Measurements from ENCODE around the gene SBNO2.
A peak's percentile ranks its signal among the peaks of the same experiment; 100 is the strongest.
"Not testable (repeated sequence)": the region's sequence is repeated elsewhere in the genome, so short reads cannot be mapped to it uniquely, and the experiment has no call there.

SBNO2 gene

DNA sequence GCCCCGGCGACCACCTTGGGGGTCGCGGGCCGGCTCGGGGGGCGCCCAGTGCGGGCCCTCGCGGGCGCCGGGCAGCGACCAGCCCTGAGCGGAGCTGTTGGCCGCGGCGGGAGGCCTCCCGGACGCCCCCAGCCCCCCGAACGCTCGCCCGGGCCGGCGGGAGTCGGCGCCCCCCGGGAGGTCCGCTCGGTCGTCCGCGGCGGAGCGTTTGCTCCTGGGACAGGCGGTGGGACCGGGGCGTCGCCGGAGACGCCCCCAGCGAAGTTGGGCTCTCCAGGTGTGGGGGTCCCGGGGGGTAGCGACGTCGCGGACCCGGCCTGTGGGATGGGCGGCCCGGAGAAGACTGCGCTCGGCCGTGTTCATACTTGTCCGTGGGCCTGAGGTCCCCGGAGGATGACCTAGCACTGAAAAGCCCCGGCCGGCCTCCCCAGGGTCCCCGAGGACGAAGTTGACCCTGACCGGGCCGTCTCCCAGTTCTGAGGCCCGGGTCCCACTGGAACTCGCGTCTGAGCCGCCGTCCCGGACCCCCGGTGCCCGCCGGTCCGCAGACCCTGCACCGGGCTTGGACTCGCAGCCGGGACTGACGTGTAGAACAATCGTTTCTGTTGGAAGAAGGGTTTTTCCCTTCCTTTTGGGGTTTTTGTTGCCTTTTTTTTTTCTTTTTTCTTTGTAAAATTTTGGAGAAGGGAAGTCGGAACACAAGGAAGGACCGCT lies 32.2 kb upstream of the SBNO2 start:
- DNase-seq = no peak

DNA sequence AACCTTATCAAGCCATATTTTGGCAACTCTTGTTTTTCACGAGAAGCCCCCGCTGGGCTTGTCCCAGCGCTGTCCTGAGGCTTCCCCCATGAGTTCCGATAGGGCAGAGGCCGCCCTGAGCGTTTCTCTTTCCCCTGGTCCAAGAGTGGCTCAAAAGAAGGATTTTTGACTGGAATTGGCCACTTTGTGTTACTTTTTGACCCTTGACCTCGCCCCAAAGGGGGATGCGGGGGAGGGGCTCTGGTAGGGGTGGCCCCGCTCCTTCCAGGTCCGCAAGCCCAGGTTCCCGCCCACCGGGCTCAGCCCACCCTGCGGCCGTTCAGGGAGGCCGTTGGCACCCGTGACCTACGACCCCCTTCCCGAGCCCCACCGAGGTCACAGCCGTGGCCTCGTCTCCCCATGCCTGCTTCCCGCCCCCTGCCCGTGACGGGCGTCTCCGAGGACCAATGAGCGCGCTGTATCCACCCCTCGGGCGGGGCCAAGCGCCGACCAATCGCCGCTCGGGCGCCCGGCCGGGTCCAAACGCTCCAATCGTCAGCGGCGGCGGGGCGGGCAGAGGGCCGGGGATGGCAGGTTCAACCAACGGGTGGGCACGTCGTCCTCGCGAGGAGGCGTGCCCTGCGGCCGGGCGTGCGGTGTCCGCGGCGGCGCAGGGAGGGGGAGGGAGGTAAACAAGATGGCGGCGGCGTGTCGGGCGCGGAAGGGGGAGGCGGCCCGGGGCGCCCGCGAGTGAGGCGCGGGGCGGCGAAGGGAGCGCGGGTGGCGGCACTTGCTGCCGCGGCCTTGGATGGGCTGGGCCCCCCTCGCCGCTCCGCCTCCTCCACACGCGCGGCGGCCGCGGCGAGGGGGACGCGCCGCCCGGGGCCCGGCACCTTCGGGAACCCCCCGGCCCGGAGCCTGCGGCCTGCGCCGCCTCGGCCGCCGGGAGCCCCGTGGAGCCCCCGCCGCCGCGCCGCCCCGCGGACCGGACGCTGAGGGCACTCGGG lies 31.3 kb upstream of the SBNO2 start, which contains the start of gene STK11:
STK11 (plus strand) TSS at position 665 of the 986 bp plus-strand sequence. CDS start 1,136 bp downstream, outside the sequence.
- DNase-seq = peak; percentile 97 to 99

DNA sequence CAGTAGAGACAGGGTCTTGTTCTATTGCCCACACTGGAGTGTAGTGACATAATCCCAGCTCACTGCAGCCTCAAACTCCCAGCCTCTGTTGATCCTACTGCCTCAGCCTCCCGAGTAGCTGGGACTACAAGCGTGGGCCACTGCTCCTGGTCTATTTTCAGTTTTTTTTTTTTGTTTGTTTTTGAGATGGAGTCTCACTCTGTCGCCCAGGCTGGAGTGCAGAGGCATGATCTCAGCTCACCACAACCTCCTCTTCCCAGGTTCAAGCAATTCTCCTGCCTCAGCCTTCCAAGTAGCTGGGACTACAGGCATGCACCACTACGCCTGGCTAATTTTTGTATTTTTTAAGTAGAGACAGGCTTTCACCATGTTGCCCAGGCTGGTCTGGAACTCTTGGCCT lies 26.5 kb upstream of the SBNO2 start:
- DNase-seq = not testable (repeated sequence)

DNA sequence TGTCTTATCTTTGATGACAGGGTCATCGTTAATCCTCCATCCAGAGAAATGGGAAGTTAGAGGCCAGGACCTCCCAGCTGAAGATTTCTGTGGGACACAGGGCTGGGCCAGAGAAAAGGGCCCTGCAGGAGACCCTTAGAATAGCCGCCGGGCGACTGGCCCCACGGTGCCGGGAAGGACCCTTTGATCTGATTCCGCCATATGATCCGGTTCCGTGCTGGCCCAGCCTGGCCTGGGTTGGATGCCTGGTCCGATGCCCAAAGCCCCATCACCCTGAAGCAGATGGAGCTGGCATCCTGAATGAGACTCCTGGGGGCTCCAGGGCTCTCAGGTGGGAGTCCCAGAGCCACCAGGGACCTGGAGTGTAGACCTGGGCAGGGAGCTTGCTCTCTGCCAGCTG lies 25.5 kb upstream of the SBNO2 start:
- DNase-seq = no peak

DNA sequence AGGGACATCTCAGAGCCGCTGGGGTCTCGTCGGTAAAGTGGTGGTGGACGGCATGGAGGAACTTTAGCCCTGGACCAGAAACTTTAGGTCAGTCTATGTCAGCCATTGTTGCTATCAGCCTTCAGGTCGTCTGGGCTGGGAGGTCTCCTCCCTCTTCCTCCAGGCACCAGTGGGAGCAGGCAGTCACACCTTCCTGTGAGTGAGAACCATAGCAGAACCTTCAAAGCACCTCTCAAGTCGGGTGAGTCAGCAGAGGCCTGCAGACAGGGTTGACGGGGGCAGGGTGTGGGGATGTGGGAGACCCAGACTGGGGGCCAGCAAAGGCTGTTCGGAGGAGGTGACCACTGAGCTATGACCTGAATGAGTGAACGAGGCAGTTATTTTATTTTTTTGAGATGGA lies 15.4 kb upstream of the SBNO2 start:
- no peak for DNase-seq

DNA sequence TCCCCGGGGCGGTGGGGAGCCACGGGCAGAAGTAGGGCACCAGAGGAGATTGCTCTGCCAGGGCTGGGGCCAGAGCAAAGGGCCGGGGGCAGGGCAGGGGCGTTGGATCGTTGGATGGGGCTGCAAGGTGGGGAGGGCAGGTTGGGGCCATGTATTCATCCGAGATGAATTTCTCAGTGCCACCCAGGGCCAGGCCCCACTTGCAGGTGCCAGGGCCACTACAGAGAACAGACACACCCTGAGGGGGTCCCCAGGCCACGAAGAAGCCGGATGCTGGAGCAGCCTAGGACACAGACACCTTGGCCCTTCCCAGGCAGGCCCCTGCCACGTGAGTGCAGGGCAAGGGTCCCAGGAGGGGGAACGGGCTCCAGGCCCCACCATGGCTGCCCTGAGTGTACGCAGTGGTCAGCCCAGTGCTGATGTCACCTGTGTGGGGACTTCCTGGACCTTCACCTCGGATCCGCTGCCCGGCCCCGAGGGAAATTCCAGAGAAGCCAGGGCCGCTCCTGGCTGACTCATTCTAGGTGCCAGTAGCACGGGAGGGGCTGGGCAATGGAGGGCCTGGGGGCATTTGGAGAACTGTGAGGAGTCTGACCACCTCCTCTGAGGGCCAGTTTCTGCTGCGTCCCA lies 9.6 kb upstream of the SBNO2 start:
- no peak for DNase-seq

DNA sequence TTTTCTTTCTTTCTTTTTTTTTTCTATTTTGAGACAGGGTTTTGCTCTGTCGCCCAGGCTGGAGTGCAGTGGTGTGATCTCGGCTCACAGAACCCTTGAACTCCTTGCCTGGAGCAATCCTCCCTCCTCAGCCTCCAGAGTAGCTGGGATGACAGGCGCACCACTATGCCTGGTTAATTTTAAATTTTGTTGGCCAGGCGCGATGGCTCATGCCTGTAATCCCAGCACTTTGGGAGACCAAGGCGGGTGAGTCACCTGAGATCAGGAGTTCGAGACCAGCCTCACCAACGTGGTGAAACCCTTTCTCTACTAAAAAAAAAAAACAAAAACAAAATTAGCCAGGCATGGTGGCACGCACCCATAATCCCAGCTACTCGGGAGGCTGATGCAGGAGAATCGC lies 8.7 kb upstream of the SBNO2 start:
- no peak for DNase-seq

DNA sequence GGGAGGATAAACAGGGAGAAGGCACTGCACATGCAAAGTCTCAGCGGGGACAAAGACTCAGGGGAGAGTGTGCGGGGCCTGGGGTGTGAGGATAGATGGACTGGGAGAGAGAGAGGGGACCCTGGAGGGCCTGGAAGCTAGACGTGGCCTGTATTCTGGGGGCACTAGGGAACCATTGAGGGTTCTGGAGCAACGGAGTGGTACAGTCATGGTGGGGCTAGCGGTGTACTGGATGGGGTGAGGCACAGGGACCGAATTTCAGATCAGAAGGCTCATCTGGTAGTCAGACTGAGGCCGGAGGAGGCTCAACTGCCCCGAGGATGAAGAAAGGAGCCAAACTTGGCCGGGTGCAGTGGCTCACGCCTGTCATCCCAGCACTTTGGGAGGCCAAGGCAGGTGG lies 8.0 kb upstream of the SBNO2 start:
- DNase-seq = no peak

DNA sequence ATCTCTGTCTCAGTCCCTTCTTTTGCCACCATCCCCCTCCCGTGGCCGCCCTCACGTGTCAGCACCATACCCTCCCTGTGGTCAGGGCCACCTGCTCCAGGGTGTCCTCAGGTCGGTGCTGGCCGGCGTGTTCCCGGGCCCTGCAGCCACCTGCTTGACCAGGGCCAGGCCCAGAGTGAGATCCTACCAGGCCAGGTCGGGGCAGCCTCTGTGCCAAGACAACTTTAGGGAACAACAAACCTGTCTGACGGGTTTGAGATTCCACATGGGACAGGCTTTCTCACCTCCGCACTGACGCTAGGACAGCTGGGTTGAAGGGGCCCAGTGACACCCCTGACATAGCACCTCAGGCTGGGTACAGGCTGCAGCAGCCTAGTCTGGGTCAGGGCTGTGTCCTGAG lies 7.5 kb upstream of the SBNO2 start:
- no peak for DNase-seq

DNA sequence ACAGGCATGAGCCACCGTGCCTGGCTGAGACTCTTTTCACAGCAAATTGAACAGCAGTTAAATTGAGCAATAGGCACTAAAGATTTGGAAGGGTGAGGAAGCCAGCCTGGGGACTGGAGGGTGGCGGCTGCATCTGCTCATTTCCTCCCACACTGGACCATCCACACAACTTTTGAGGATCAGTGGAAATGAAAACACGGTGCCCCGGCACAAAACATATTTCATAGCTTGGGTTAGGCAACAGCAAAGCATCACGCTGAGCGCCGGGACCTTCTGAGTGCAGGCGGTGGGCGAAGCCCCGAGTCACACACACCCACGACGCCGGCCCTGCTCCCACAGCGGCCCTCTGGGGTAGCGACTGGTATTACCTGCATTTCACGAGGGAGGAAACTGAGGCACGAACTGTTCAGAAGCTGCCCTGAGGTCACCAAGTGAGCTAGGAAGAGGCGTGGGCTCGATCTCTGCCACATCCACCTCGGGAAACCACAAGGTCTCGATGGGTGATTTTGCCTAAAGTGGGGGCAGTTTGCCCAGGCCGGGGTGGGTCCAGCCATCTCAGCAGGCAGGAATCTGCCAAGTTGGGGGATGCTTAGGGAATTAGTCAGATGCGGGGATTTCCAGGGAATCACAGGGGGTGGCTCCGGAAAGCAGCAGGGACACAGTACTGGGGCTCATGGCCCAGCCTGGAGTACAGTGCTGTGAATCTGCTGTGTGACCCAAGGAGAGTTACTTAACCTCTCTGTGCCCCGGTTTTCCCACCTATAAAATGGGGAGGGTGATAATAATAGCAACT lies 3.5 kb upstream of the SBNO2 start:
- peak in 1 of 2 experiments; percentile 23 for DNase-seq

DNA sequence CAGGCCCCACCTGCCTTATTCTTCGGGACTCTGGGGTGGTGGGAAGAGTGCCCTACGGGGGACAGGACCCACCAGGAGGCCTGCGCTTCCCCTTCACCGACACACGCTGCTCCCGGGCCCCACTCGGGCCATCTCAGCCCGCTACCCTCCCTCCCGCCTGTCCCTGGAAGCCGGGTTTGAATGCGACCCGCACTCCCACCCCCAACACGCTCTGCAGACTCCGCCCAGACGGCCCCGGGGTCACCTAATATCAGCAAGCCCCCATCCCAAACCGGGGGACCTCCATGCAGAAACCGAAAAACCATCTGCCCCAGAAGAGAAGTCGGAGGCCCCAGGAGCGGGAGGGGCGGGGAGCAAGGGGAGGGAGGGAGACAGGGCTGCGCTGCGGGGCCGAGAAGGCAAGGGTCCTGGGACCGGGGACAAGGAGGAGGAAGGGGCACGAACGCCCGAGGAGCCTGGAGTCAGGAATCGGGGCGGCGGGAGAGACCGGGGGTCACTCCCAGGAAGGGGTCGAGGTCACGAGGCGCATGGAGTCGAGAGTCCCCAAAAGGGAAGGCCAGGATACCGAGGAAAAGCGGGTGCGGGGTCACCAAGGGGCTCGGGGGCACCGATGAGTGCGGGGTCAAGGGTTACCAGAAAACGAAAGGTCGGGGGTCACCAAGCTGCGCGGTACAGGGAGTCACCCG lies 766 bp downstream of the SBNO2 start:
- peak in 1 of 2 experiments; percentile 15 for DNase-seq

DNA sequence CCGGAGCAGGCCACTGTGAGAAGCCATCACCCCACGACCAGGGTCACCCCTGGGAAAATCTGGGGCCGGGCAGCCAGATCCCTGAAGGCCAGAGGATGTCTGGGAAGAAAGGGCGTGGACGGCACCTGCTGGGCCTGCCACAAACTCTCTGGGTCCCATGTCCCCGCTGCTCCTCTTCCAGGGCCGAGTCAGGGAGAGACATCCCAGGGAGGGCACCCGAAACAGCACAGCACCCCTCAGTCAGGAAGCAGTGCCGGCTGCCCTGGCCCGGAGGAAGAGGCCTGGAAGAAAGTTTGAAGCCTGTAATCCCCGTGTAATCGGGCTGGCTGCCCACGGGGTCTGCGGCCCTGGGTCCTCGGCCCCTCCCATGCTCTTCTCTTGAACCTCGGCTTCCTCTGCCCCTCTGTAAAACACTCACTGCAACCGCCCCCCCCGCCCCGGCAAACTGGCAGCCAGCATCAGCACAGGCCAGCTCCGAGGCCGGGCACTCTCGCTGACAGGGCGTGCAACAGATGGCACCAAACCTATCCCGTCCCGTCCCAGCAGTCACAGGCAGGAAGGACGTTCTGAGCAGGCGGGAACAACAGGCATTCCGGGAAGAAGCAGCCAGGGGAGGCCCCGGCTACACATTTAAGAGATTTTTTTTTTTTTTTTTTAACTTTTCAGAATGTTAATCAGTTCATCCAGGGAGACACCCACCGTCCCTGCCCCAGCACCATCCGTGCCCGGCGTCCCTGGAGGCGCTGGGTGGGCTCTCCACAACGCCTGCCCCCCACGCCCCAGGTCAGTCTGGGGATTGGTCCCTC lies 1.5 kb downstream of the SBNO2 start:
- DNase-seq = peak; percentile 45 to 76

DNA sequence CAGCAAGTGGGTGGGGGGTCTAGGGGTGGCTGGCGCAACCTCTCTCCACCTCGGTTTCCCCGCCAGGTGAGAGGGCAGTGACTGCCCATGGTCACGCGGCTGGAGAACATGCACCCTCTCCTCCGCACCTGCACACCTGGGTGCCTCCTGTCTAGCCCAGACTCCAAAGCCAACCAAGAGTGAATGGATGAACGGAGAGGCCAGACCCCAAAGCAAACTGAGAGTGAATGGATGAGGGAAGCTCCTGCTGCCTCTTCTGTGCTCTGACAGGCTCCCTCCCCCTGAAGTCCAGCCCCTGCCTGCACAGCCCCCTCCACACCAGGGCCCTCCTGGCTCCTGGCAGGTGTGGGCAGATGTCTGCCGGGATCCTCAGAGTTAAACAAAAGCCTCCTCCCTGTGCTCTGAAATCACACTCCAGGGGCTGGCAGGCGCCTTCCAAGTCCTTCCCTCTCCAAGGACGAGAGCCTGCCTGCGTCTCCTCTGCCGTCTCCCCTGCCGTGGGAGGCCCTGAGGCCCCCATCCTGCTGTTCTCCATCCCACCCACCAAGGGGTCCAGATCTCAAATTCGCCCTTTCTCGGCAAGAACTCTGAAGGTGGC lies 2.2 kb downstream of the SBNO2 start:
- peak in 1 of 2 experiments; percentile 15 for DNase-seq

DNA sequence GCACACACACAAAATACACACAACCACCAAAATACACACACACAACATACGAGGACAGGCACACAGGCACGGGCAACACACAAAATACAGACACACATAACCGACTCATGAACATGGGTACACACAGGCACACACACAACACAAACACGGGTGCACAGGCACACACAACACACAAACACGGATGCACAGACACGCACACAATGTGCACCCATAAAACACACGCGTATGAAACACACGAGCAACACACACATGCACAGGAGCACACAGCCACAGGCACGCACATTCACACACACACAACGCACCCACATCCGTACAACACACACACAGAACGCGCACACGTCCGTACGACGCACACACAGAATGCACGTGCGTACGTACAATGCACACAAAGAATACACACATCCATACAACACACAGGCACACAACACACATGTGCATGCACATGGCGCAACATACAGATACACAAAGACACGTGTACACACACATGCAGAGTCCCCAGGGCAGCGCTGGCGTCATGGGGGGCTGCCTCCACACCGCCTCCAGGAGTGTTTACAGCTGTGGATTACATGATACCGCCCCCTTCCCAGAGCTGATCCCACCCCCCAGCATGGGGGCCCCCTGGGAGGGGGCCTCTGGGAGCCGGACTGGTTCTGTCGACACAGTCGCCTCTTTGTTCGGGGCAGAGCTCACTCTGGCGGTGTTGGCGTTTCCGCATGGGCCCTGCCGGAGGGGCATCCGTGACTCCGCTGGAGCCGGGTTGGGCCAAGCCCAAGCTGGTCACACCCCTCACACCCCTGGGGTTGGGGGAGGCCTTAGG lies 2.9 kb downstream of the SBNO2 start:
- DNase-seq = no peak

DNA sequence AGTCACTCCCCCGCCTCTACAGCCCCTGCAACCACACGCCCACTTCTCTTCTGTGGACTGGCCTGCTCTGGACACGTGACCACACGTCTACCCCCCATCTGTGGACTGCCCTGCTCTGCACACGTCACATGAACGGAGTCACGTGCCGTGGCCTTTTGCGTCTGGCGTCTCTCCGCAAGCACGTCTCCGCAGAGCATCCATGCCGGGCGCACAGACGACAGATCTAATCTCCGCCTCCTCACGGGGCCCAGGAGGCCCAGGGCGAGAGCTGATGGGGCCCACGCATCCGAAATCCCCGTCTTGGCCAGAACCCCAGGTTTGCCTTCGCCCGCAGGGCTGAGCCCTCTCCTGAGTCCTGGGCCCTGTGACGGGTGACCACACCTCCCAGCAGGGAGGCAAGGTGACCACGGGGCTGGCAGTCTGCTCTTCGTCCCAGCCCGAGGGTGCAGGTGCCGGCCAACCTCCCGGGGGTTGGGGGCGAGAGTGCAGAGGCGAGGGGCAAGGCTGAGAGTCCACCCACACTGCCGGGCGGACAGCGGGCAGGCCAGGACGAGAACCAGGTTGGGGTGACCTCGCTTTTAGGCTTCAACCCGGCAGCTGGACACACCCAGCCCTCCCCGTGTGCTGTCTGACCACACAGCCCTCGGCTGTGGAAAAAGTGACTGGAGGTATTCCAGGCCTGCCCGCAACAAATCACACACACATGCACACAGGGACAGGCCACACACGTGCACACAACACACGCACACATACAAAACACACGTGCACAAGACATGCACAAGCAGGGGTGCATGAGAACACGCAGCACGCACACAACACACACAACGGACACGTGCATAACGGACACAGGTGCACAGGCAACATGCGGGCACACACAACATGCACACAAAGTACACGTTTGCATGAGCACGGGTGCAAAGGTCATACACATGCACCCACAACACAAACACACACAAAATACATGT lies 3.9 kb downstream of the SBNO2 start:
- no peak for DNase-seq

DNA sequence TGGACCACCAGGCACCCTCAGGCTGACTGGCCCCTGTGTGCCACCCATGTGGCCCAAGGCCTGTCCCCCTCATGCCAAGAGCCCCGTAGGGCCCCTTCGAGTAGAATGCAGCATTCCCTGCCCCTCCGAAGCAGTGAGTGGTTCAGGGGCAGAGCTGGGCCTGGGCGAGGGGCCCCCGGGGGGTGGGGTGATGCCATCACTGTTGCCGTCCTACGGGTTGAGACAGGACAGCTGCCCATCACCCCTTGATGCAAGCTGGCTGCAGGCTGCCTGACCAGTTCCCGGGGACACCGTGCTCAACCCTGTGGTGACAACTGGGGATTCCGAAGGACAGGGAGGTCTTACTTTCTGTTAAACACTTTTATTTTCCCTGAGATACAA lies 4.7 kb downstream of the SBNO2 start:
- DNase-seq = no peak

DNA sequence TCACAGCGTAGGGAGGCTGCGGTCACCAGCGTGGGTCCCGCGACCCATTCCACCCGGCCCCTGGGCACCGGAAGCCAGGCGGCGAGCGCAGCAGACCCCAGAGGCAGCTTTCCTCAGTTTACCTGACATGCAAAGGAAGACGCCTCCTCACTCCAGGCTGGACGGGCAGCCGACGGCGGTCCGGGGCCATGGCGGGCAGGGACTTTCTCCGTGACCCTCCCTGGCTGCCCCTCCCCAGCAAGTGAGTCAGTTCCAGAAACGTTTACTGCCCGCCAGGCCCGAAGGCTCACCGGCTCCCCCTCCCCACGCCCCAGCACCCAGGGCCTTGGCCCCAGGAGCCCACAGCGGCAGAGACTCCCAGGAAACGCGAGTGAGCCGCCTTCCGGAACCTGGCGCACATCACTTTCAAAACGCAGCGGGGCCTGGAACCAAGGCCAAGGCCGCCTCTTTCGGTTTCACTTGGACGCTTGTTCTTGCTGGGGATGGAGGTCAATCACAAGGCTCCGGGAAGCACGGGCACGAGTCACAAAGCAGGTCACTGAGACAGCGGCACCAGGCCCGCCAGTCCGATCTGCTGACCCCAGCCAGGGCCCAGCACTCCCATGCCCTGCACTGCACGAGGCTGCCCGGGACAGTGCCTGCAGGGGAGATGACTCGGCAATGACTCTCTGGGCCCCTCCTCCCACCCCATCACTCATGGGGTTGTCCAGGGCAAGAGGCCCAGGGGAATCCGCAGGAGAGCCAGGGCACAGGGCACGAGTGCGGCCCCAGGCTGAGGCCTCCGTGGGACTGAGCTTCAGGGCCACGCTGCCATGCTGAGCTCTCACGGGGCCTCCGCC lies 5.3 kb downstream of the SBNO2 start:
- no peak for DNase-seq

Measured in NCI-H446 (cell line).